GM10847 (cell line): ENCODE data around the gene SPAG16.

Source experiments
- POLR2A ChIP-seq: IDR thresholded peaks from 2 replicates; pipeline ENCODE4 v1.6.1; 2011; ENCODE audit not compliant: insufficient read length; ENCODE audit errors: extremely low read depth

The SPAG16 gene

GRCh38 chr2:214088536-214088935, 804.3 kb downstream of the SPAG16 start:
- TF ChIP-seq POLR2A = no peak

GRCh38 chr2:214096208-214096715, 812.0 kb downstream of the SPAG16 start:
- TF ChIP-seq POLR2A = no peak

DNA sequence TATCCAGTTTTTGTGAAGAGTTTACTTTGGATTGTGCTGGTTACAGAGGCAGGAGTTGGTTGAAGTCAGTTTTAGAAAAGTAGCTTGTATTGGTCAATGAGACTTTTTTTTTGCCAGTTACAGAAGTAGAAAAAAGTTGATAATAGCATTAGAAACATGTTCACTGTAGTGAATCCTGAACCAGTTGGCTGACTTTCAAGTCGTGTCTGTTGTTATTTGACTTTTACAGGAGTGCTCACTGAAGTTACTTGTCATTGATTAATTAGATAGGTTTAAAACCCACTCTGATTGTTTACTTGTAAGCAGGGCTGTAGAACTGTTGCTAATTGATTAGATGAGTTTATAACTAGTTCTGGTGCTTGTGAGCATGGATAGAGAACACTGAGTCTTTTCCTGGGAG, 814.5 kb downstream of the SPAG16 start:
- no peak for TF ChIP-seq POLR2A

- no peak for TF ChIP-seq POLR2A
Measured at GRCh38 chr2:214100488-214100887, 816.2 kb downstream of the SPAG16 start.

DNA sequence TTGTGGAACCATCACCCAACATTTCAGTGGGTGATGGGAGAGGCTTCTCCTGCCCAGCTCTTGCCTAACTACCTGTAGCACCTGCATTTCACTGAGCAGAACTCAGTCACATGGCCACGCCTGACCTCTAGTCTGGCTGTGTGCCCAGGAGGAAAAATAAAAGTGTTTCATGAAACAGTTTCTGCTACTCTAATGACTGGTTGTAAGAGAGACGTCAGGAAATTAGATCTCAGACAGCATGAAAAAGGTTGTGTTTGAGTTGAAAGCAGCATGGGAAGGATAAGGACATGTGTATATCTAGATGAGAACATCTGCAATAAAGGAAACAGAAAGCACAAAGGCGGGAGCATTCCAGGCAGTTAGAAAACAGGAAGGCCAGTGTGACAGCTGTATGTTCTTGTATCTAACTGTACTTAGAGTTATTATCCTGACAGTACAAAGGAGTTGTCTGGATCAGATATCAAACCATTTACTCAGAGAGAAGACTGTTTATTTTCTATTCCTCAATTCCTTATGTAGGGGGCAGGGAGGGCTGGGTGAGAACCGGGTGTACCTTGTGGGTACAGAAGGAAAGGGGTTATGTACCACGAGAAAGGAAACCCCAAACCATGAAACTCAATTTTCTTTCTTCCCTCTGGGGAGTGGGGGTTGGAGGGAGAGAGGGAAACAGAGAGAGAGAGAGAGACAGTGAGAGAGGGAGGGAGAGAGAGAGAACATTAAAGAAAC, 819.2 kb downstream of the SPAG16 start:
- TF ChIP-seq POLR2A = no peak

DNA sequence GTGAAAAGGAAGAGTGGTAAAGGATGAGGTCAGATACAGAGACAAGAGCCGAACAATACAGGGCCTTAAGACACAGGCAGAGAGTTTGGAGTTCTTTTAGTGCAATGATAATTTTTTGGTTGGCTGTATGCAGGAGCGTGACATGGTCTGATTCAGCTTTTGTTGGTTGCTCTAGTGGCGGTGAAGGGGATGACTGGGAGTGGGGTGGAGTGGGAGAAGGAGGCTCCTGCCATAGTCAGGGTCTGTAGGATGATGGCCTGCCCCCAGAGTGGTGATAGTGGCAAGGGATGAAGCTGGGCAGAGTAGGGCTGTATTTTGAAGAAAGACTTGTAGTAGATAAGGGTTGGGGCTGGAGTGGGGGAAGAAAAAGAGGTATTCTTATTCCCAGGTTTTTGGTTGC, 820.0 kb downstream of the SPAG16 start:
- TF ChIP-seq POLR2A = no peak

GRCh38 chr2:214104967-214105366, 820.7 kb downstream of the SPAG16 start:
- no peak for TF ChIP-seq POLR2A

DNA sequence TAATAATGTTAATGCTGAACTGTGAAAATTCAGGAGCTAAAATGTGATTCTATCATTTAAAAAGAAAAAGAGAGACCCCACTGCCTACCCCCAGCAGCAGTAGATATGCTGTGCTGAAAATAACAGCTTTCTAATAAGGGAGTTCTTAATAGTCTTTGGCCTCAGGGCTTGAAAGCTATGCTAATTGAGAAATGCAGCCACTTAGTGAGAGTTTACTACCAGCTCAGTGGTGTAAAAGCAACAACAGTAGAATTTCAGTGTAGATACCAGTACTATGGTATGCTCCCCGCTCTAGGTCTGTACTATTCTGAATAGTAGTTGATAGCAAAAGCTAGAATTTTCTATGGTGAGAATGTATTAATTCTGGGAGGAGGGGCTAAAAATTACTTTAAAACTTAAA, 823.5 kb downstream of the SPAG16 start:
- TF ChIP-seq POLR2A = no peak

GRCh38 chr2:214108598-214108997, 824.3 kb downstream of the SPAG16 start:
- no peak for TF ChIP-seq POLR2A

DNA sequence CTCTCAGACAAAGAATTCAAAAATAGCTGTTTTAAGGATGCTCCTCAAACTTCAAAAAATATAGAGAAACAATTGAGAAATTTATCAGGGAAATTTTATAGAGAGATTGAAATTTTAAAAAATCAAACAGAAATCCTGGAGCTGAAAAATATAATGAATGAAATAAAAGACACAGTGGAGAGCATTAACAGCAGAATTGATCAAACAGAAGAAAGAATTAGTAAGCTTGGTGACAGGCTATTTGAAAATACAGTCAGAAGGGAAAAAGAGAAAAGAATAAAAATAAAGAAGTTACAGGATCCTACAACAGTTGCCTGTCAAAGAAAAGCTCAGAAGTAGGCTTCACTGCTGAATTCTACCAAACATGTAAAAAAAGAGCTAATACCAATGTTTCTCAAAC, 832.8 kb downstream of the SPAG16 start:
- TF ChIP-seq POLR2A = no peak

- no peak for TF ChIP-seq POLR2A
Measured at GRCh38 chr2:214126135-214126534, 841.9 kb downstream of the SPAG16 start.

DNA sequence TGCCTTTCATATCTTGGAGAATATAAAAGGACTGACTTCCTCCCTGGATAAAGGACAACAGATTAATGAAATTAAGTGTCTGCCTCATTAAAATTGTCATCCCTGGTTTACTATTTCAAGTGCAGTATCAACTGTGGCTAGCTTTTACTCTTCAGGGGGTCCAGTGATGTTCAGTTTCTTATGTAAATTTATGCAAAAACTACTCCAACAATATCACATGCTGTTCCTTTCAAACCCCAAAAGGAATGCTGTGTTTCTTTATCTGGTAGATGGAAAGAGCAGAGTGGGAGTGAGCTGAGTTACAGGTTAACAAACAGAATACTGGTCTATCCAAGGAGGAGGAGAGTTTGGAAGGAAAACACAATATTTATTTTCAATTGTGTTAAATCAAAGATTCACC, 842.9 kb downstream of the SPAG16 start:
- no peak for TF ChIP-seq POLR2A

DNA sequence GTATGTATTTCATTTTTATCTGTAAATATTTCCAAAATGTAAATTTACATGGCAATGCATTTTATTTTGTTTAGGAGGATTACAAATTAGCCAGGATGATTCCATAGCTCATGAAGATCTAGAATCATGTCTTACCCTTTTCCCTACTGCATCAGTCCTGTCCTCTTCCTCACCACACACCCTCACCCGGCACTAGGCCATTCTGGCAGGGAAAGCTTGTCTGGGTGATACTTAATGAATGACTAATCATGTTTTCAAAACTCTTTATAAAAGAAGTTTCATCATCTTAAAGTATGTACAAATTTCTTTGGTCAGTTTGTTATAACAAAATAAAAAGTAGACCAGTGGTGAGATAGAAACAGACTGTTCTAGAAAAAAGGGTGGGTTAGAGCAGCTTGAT, 843.3 kb downstream of the SPAG16 start:
- no peak for TF ChIP-seq POLR2A

DNA sequence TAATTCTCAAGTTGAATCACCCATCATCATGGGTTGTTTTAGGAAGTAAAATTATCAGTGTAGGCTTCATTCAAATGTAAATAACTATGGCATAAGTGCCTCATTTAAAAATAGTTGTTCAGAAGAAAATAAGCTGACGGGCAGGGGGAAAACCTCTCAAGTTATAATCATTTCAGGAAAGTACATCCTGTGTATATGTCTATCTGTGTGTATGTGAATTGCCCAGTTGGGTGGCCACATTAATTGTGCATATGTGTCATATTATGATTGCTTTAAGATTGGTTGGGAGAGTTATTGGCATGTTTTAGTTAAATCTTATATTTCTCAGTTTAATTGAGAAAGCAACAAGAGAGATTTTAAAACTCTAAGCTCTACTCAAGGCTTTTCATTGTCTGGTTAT, 843.8 kb downstream of the SPAG16 start:
- TF ChIP-seq POLR2A = no peak

DNA sequence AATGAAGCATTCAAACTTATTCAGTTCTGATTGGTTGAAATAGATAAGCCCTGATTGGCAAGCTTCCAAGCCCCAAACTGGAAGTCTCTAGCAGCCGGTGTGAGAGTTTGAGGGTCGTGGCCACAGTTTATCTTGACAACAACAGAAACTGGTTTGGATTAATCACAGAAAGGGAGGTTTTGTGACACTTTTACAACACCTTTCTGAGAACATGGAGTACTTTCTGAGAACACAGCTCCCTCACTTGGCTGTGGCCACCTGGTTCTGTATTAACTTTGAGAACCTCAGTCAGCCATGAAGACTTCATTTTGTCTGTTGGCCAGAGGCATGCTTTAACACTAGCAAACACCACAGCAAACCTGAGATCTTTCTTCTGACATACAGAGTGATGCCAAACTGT, 845.9 kb downstream of the SPAG16 start:
- no peak for TF ChIP-seq POLR2A

DNA sequence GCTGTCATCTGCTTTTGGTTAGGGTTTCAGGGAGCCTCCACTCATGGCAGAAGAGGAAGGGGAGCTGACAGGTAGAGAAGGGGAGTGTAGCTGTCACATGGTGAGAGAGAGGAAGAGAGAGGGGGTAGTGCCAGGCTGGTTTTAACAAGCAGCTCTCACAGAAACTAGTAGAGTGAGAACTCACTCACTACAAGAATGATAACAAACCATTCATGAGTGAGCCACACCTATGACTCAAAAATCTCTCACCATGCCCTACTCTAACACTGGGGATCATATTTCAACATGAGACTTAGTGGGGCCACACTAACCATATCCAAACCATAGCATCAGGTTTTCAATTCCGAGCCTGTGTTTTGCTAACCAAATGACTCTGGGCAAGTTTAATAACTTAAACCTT, 851.7 kb downstream of the SPAG16 start:
- no peak for TF ChIP-seq POLR2A

- TF ChIP-seq POLR2A = no peak
Measured at GRCh38 chr2:214138779-214139178, 854.5 kb downstream of the SPAG16 start.
